ENCODE measurements around the gene ETV1.
"Not testable (repeated sequence)": the region's sequence is repeated elsewhere in the genome, so short reads cannot be mapped to it uniquely, and the experiment has no call there.

Gene ETV1

DNA sequence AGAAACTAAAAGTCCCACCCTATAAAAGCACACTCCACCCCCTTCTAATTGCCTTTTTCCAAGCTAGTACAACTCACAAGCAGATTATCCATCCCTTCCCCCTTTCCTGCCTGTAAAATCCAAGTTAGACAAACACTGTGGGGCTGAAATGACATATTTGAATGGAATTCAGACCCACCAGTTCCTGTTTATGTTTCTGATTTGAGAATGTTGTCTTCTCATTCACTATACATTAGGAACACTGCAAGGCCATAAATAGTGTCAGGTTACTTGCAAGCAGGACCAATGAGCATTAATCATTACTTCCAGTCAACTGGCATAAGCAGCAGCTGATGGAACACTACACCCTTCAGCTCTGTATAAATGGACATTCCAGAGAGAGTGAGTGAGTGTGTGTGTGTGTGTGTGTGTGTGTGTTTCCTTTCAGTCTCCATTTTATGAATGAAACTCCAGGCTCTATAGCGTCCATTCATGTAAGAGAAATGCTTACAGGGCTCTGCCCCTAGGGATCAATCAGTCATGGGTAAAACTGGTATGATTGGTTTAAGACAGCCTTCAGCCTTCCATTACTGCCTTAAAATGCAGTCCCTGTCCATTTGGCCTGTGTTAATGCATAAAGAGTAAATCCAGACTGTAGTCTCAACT, 69.3 kb downstream of the ETV1 start:
- no peak for DNase-seq

GRCh38 chr7:13918333-13918732, 71.1 kb downstream of the ETV1 start:
- not testable (repeated sequence) for DNase-seq

GRCh38 chr7:13917103-13917502, 72.4 kb downstream of the ETV1 start:
- DNase-seq: not testable (repeated sequence)

GRCh38 chr7:13915891-13916290, 73.6 kb downstream of the ETV1 start:
- no peak for DNase-seq

DNA sequence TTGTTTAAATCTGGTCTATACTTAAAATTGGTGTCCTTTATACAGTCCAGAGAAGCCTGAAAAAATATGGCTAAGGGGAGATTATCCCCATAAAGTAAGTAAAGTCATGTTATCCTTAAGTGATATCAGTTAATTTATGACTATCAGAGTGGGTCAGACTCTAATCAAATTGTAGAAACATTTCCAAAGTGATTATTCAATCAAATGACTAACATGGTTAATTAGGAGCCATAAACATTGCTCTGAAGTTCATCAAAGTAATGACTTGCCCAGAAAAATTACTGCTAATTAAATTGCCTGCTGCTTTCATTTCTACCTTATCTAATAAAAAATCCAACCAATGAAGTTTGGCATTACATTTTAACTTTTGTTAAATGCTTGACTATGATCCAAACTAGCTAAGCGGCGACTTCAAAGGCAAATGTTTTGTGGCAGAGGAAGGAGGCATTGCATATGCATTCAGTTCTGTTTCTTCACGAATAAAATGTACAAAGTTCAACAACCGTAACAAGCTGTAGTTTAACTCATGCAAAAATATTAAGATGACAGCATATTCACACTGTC, 76.7 kb downstream of the ETV1 start:
- DNase-seq: no peak

- DNase-seq: no peak
Measured at GRCh38 chr7:13911909-13912308, 77.6 kb downstream of the ETV1 start.

GRCh38 chr7:13910805-13911551, 78.5 kb downstream of the ETV1 start:
- DNase-seq: no peak

DNA sequence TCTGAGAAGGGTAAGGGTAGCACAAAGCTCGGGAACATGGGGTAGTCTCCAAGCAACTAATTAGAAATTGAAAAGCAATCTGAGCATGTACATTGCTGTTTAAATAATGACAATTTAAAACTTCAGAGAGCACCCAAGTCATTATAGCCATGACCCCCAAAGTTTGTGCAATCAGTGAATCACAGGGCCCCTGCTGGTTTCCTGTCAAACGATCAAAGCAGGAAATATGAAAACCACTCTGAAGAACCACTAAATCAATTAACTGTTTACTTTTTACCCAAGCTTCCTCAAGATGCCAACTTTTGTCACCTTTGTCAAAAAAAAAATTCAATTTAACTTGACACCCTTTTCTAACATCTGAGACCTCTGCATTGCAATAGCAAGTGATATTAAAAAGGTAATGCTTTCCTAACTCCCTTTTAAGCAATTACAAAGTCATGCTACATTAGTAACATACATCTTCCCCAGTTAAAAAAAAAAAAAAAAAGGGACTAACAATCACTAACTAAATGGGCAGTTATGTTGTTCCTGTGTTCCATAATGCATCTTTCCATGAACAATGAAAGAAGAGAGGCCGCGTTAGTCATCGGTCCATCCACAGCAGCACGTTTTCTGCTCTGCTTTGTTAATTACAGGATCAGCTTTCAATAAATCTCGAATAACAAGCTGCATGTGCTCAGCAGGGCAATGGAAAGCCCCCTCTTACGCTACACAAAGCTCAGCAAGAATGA, 80.6 kb downstream of the ETV1 start:
- DNase-seq: no peak

DNA sequence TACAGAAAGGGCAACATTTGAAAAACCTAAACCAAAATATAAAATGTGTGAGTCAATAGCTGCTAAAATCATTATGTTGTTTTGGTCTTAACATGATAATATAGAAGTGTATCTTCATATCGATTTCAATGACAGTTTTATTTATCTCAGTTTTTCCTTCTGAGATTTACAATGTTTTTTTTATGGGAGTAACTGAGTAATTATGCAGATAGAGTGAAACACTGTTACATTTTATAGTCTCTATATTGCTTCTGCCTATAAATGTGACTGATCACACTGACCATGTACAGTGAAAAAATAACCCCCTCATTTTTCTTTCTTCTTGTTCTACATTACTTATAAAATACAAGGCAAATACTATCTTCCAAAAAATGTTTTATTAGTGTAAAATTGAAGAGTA, 81.6 kb downstream of the ETV1 start:
- no peak for DNase-seq

GRCh38 chr7:13904689-13905088, 84.8 kb downstream of the ETV1 start:
- DNase-seq: no peak

- no peak for DNase-seq
Measured at GRCh38 chr7:13904007-13904406, 85.5 kb downstream of the ETV1 start.

DNA sequence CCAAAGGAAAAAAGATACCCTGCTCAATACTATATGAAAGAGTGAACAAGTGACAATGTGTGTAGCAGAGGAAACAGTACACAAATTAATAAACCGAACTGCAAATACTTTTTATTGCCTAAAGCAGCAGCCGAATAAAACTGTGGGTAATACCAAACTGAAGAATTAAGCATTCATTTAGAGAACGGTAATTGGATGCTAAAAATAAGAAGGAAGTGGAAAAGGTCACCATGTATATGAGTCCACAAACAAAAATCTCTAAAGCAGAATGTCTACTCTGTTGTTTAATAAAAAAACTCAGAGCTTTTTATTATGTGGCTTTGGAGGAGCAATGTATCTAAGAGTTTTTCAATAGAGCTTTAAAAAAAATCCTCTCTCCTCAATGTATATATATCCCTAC, 87.9 kb downstream of the ETV1 start:
- DNase-seq: no peak

- DNase-seq: no peak
Measured at GRCh38 chr7:13898957-13899670, 90.4 kb downstream of the ETV1 start.

DNA sequence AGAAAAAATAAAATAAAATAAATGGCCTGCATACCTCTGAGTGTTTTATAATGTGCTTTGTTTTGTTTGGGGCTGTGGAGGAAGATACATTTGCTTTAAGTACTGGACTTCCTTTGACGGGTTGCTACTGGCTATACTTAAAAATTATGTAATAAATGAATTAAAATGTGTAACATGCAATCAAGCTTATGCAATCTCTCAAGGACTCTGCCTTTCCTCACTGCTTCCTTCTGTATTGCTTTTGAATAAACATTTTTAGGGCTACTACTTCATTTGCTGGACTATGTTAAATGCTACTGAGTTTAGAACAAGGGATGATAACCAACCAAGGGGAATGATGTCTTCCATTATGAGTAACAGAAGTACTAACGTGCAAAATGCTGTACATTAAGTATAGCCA, 91.6 kb downstream of the ETV1 start:
- no peak for DNase-seq

DNA sequence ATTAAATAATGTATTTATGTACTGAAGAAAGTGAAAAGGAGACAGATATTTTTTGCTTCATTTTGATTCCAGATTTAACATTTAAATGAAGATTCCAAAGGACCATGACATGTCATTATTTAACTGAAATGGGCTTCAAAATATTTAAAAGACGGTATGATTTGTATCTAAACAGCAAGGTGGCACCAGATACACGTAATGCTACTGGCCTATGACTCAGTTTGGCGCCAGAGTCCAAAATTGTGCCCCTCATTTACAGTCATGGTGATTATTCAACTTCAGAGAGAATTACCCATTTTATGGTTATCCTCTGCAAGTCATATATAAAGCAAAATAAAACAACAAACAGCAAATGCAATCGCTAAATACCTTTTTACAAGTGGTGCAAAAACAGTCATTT, 94.5 kb downstream of the ETV1 start:
- DNase-seq: no peak

- no peak for DNase-seq
Measured at GRCh38 chr7:13894377-13894776, 95.1 kb downstream of the ETV1 start.

DNA sequence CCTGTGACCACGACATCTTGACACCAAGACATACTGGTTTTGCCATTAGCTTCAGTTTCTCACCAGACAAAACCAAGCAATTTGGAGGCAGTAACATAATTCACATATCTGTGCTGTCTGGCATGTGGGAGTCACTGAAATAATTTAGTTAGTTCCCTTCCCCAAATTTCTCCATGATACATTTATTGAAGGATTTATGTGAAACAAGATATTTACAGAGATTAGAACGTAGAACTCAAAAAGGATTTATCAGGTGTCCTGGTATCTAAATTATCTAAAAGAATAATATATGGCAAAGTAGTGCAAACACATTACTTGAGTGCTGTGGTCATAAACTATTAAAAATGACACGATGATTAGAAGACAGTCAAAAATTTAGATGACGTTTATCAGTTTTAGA, 98.7 kb downstream of the ETV1 start:
- DNase-seq: no peak

DNA sequence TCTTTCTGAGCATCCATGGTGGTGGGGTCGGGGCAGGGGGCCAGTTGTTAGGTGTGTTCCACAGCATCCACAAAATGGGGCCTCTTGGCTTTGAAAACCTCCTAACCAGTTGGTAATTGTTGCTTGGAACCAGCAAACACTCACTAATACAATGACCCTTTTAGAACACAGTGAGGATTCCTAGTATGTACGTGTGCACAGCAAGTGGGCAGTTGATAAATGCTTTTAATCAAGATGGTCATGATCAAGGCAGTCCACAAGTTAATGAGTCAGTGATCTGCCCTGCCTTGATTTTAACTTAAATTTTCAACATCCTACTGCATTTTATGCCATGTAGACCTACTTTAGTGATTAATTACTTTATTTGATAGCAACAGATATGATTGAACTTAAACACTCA, 103.1 kb downstream of the ETV1 start:
- no peak for DNase-seq

- DNase-seq: no peak
Measured at GRCh38 chr7:13882051-13882450, 107.4 kb downstream of the ETV1 start.

- no peak for DNase-seq
Measured at GRCh38 chr7:13880789-13881188, 108.7 kb downstream of the ETV1 start.

DNA sequence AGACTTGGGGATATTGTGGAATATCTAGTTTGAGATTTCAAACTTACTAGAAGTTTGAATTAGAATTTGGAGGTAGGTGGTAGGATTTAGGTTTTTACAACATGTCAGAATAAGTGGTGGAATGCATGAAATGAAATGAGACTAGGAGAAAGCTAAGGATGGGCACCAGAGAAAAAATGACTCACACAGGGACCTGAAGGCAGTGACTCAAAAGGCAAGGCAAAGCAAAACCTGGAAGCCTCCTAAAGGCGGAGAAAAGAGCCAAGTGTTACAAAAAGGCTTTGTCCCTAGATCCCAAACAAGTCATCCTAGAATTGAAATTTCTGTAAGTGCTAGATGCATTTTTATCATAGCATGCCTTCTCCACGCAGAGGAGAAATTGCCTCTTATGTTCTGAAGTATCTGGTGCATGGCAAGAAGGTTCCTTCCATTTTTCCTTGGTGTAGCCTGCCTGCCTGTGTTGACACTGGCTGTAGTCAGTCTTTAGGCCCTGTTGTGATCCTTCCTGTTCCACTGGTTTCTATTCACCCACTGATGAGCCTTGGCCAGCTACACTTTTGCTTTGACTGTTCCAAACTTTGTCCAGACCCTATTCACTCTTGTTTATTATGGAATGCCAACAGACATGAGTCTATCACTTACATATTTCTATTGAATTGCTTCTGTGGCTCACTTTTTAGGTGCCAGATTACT, 109.3 kb downstream of the ETV1 start:
- DNase-seq: no peak

DNA sequence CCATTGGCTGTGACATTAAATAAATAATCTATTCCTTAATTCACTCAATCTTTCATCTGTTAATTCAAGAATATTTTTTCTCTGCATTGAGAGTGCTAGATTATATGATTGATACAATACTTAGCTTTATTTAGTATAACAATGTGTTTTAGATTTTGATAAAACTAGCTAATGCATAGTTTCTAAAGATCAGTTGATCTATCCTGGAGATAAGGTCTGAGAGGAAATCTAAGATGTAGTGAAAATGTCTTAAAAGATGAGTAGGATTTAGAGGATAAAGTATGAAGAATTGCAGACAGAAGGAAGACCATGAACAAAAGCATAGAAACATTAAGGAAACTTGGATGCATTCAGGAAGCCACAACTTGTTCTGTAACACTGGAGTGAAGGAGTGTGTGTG, 110.3 kb downstream of the ETV1 start:
- DNase-seq: no peak
